Transverse colon (tissue), 4 donors: Measurements from ENCODE around the gene ZNF616. TPM values are rescaled to one million over a fixed set of nuclear protein-coding genes. Genes with fewer than 3 reads are reported as not detected.
A peak's percentile ranks its signal among the peaks of the same experiment; 100 is the strongest.

Source experiments
- DNase-seq: peaks from one replicate; pipeline ENCODE4 v3.0.0-alpha.2; 2019
- H3K27ac ChIP-seq, 4 donors: fragments of 200-600 bp; sonication (generic); 2 replicates each; pipeline ENCODE4 v1.5.1; 2016 to 2018; ENCODE audit warnings: inconsistent platforms in 4 of 4
- H3K27me3 ChIP-seq: fragments of 200-600 bp; sonication (generic); 2 replicates; pipeline ENCODE4 v1.5.1; 2017; ENCODE audit warnings: inconsistent platforms
- H3K36me3 ChIP-seq, 4 donors: fragments of 200-600 bp; sonication (generic); 2 replicates each; pipeline ENCODE4 v1.5.1; 2017 to 2019; ENCODE audit warnings: inconsistent platforms in 4 of 4
- H3K4me1 ChIP-seq, 4 donors: fragments of 200-600 bp; sonication (generic); 2 replicates each; pipeline ENCODE4 v1.5.1; 2017 to 2020; ENCODE audit warnings: inconsistent platforms in 4 of 4
- H3K4me3 ChIP-seq, 4 donors: fragments of 200-600 bp; sonication (generic); 1 replicate in 1 of 4; 2 replicates in 3 of 4; pipeline versions ENCODE4 v1.5.1 to v1.6.1; 2017 to 2019; ENCODE audit warnings: inconsistent platforms in 4 of 4
- H3K9me3 ChIP-seq, 2 donors: fragments of 200-600 bp; sonication (generic); 2 replicates each; pipeline ENCODE4 v1.5.1; 2017 to 2019; ENCODE audit warnings: inconsistent platforms in 2 of 2
- EP300 ChIP-seq: sonication (generic); formaldehyde crosslinking; IDR thresholded peaks from one replicate; pipeline ENCODE4 v1.6.1; 2017; ENCODE audit warnings: antibody characterized with exemption, low read depth
- POLR2A ChIP-seq: fragments of 450-650 bp; IDR thresholded peaks from one replicate; pipeline ENCODE4 v1.6.1; 2016; ENCODE audit warnings: antibody characterized with exemption, mild to moderate bottlenecking, moderate library complexity
- POLR2AphosphoS5 ChIP-seq, 3 donors: sonication (generic); formaldehyde crosslinking; IDR thresholded peaks; one replicate each; pipeline ENCODE4 v1.6.1; 2016; ENCODE audit warnings: antibody characterized with exemption in 3 of 3
- WGBS, 2 donors: methylation state at CpG; one replicate each; pipeline ENCODE4 v1.1.5; 2018; ENCODE audit warnings: low coverage in 1 of 2; 5-methylcytosine and 5-hydroxymethylcytosine counted together
- in situ Hi-C, 4 donors: fragments of 200-750 bp; cut with MboI; loops; one replicate each; pipeline versions ENCODE4 v1.15.0 to v1.15.1; 2017; ENCODE audit warnings: low sequenced_read_pairs in 3 of 4, low pct_ligation_motif_present in 1 of 4, low pct_unique_long_range_greater_than_20kb in 1 of 4
- intact Hi-C: fragments of 100-400 bp; cut with DNase I; formaldehyde crosslinking; loops from one replicate; pipeline ENCODE4 v1.15.1; 2023; ENCODE audit warnings: low total_unique reads
- total RNA-seq, 4 donors: library from RNA; depleted of rRNA; stranded (reverse); fragments of >200 nt; gene quantifications; one replicate each; pipeline ENCODE4 v1.1.0, GENCODE V29; 2016
- TF ChIP-seq, protein P1 (sequence below), 5 experiments: fragments of 200-600 bp in 3 of 5; fragments of 450-650 bp in 2 of 5; sonication (generic) in 3 of 5; IDR thresholded peaks; 1 replicate in 2 of 5; 2 replicates in 3 of 5; pipeline ENCODE4 v1.5.1; 2016 to 2017; ENCODE audit warnings: antibody characterized with exemption in 5 of 5, inconsistent platforms in 3 of 5, mild to moderate bottlenecking in 2 of 5, moderate library complexity in 1 of 5

The ZNF616 gene
- total RNA-seq, 4 donors from 2014 or later = 2.2 to 8.4 (median 7.2) TPM

DNA sequence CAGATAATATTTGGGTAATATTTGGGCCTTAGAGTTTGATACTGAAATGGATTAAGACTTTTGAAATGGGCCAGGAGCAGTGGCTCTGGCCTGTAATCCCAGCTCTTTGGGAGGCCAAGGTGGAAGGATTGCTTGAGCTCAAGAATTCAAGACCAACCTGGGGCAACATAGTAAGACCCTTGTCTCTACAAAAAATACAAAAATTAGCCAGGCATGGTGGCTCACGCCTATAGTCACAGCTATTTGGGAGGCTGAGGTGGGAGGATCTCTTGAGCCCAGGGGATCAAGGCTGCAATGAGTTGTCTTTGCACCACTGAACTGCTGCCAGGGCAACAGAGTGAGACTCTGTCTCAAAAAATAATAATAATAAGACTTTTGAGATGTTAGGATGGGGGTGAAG, 32.6 kb upstream of the ZNF616 start:
- intact Hi-C loops = no loop called here
- in situ Hi-C loops = no loop called here
- DNase-seq = no peak
- Histone ChIP-seq H3K27ac (peak overlapping the region in 1 of 4 donors; percentile 90), H3K36me3 (peaks cover 0 to 15% (median 5%) of the 10 kb centered on the region in 4 donors), H3K27me3 (no peaks in the 10 kb centered on the region), H3K4me3 (peak overlapping the region in 1 of 4 donors; percentile 82), H3K9me3 (no peaks in the 10 kb centered on the region), H3K4me1 (peaks cover 0 to 15% (median 9%) of the 10 kb centered on the region in 4 donors)
- 100% methylated on average over 1 of the region's 1 CpG for WGBS, 2 donors
- TF ChIP-seq EP300 (no peak), POLR2AphosphoS5 (IDR thresholded peaks at IDR 0.05) (no peak), POLR2A (no peak)
- TF ChIP-seq, protein P1, sequence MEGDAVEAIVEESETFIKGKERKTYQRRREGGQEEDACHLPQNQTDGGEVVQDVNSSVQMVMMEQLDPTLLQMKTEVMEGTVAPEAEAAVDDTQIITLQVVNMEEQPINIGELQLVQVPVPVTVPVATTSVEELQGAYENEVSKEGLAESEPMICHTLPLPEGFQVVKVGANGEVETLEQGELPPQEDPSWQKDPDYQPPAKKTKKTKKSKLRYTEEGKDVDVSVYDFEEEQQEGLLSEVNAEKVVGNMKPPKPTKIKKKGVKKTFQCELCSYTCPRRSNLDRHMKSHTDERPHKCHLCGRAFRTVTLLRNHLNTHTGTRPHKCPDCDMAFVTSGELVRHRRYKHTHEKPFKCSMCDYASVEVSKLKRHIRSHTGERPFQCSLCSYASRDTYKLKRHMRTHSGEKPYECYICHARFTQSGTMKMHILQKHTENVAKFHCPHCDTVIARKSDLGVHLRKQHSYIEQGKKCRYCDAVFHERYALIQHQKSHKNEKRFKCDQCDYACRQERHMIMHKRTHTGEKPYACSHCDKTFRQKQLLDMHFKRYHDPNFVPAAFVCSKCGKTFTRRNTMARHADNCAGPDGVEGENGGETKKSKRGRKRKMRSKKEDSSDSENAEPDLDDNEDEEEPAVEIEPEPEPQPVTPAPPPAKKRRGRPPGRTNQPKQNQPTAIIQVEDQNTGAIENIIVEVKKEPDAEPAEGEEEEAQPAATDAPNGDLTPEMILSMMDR (IDR thresholded peaks at IDR 0.05) = no peak

DNA sequence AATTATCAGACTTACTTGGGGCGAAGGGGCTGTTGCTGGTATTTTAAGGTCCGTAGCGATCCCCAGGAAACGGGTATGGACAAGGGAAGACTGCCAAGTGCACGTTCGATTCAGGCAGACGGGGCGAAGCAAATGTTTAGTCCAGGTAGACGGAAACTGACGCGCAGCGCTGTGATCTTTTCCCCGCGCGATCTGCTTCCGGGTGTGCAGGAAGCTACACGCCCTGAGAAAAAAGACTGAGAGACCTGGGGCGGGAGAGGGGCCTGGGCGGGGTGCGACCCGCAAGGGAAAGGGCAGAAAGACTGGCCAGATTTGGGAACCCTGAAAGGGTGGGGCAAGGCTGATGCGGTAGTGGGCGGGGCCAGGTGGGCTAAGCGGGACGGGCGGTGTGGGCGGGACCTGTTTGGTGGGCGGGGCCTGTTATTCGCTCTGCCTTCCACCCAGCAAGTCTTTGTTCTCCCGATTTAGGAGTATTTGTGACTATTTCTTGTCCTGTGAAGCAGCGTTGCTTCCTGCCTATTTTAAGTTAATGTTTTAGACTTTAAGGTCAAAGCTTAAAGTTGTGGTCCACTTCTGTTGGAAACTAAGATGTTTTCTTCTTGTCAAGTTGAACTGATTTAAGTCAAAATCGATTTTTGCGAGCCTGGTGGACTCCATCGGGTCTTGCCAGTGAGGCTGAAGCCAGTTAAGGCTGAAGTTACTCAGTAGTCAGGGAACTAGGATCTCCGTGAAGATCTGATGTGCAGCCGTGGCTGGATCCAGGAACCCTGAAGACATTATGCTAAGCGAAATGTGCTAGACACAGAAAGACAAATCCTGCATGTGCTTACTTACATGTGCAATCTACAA, 31.8 kb upstream of the ZNF616 start, which contains the start of gene ZNF836:
TSS of gene ZNF836 (minus strand) at position 301 of the 849 bp plus-strand sequence. CDS start 3,549 bp downstream, outside the sequence.
- in situ Hi-C loops = no loop called here
- TF ChIP-seq, protein P1 (IDR thresholded peaks at IDR 0.05) = no peak
- peak; percentile 39 for TF ChIP-seq POLR2A
- TF ChIP-seq EP300 = no peak
- TF ChIP-seq POLR2AphosphoS5 (IDR thresholded peaks at IDR 0.05) = peak in 2 of 3 donors; percentile 42 to 64
- peak; percentile 94 for DNase-seq
- Histone ChIP-seq H3K4me3 (peak within 1 kb of the TSS; percentile 74 to 84 (median 81)), H3K4me1 (peaks cover 0 to 15% (median 9%) of the 10 kb centered on the region in 4 donors), H3K27me3 (no peaks in the 10 kb centered on the region), H3K9me3 (no peaks in the 10 kb centered on the region), H3K36me3 (peaks cover 0 to 22% (median 7%) of the 10 kb centered on the region in 4 donors), H3K27ac (peak within 1 kb of the TSS; percentile 82 to 90 (median 87))
- intact Hi-C loops = no loop called here
- 7 to 8% methylated on average over 14 to 37 of the region's 37 CpGs for WGBS, 2 donors

DNA sequence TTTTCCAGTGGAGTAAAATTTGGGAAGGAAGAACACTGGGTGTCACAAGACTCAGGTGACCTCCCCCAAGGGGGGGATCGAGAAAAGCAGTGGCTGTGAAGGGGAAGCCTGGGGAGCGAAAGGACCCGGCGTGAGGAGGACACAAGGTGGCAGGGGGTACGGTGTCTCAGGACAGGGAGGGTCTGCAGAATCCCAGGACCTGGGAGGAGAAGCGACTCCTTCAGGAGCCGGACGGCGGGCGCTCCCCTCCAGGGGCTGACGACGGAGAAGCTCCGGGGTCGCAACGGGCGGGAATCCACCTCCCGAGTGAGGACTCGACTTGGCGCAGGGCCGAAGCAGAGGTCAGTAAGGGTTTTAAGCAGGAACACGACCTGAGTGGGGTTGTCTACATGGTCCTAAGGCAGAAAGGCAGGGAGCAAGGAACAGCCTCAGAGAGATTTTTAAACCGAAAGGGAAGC, 31.2 kb upstream of the ZNF616 start:
- DNase-seq = peak; percentile 27

More for the DNA sequence above, 31.2 kb upstream of the ZNF616 start:
- H3K4me3 ChIP-seq = peak overlapping the region; percentile 74 to 84 (median 81)
- intact Hi-C loops (no loop called here), in situ Hi-C loops (no loop called here)
- TF ChIP-seq POLR2AphosphoS5 (IDR thresholded peaks at IDR 0.05) (no peak), POLR2A (no peak), EP300 (no peak)
- TF ChIP-seq, protein P1 (IDR thresholded peaks at IDR 0.05) = no peak
- peaks cover 0 to 15% (median 9%) of the 10 kb centered on the region in 4 donors for H3K4me1 ChIP-seq
- no peaks in the 10 kb centered on the region for H3K27me3 ChIP-seq
- 0% methylated on average over 22 of the region's 22 CpGs; no CpG with 5 or more reads in 1 of the 2 donors for WGBS, 2 donors
- H3K36me3 ChIP-seq = peaks cover 0 to 25% (median 8%) of the 10 kb centered on the region in 4 donors
- peak overlapping the region; percentile 82 to 90 (median 87) for H3K27ac ChIP-seq
- no peaks in the 10 kb centered on the region for H3K9me3 ChIP-seq
